ENCODE data around the gene CIBAR2. TPM values are rescaled to one million over a fixed set of nuclear protein-coding genes. Genes with fewer than 3 reads are reported as not detected.

Gene CIBAR2
- total and polyA plus RNA-seq, 5 experiments from 2014 or later, result not detected

Other genes with a start within 250 kb of the CIBAR2 start
- 10 to 100 TPM; 29.0 to 32.5 TPM for gene ZDHHC7, start 100.9 kb downstream of the CIBAR2 start, total RNA-seq
- gene ZDHHC7, start 100.9 kb downstream of the CIBAR2 start, polyA plus RNA-seq, result 10 to 100 TPM; 28.8 to 45.3 (median 37.7) TPM
- gene KIAA0513, start 84.7 kb downstream of the CIBAR2 start, total RNA-seq, result 10 to 100 TPM; 13.0 to 15.1 TPM
- gene KIAA0513, start 84.7 kb downstream of the CIBAR2 start, polyA plus RNA-seq, result 10 to 100 TPM in 1 of 3 donors, 1 to 10 TPM in 2; 4.5 to 12.1 (median 7.8) TPM